NCI-H1694 (cell line): ENCODE results near the gene ENKUR.
A peak's percentile ranks its signal among the peaks of the same experiment; 100 is the strongest.

Experiments
- DNase-seq: peaks from one replicate; lab custom pipeline; 2025; lab: John Stamatoyannopoulos, UW

Gene ENKUR

GRCh38 chr10:25015828-25016375, at the start of gene ENKUR:
TSS of gene ENKUR (minus strand) at chr10:25016158. CDS start at chr10:25015936, 222 bp downstream.
- DNase-seq: peak; percentile 66

- no peak for DNase-seq
Observed at GRCh38 chr10:25064401-25064800, 48.4 kb upstream of the ENKUR start.

DNA sequence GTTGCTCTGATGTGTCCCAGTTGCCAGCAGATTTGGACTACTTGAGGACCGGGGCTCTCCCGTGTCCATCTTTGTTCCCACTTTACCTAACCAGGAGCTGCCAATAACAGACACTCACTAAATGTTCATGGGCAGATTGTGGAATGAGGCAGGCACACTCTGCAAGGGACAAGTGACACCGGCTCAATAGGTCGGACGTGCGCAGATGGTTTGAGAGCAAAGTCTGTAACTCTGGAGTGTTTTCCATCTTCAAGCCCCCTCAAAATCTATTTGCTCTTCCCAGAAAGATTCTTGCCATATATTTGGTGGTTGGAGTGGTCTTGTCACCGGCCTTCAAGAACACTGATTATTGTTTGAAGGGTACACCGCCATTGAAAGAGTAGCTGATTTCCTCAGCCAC, 47.7 kb upstream of the ENKUR start:
- DNase-seq: no peak

DNA sequence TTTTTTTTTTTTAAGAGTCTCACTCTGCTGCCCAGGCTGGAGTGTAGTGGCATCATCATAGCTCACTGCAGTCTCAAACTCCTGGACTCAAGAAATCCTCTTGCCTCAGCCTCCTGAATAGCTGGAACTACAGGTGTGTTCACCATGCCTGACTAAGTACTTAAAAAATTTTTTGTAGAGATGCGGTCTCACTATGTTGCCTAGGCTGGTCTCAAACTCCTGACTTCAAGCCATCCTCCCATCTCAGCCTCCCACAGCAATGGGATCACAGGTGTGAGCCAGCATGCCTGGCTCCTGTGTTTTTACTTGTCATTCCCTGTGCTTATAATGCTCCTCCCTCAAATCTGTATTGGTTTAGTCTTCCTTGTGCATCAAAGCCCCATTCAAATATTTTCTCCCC, 47.2 kb upstream of the ENKUR start:
- DNase-seq: no peak

DNA sequence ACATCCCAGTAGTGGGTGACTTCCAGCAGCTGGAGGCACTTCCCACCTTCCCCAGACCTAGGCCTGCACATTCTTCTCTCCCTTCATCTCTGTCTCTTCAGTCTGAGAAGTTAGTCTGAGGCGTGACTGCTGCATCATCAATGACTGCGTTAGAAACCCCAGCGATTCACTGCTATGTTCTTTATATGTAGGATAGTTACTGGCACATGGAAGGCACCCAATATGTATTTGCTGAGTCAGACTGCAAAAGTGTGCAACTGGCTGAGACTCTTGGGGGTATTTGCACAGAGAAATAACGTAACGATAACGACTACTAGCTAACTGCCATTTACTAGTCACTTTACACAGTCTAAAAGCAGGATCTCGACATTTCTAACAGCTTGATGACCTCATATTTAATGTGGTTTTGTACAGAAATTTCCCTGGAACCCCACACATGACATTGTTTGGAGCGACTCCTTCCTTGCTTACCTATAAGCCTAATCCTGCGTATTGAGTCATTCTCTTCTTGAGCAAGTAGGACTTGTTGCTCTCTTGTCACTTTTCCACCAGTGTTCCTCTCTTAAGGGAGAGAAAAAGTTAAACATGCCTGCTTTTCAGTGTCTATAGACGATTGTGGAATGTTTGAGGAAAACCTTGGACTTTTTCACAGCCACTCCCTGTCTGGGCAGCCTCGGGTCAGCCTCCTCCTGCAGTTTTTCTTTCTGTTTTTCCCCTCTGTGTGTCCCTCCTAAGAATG, 45.9 kb upstream of the ENKUR start:
- DNase-seq: no peak

DNA sequence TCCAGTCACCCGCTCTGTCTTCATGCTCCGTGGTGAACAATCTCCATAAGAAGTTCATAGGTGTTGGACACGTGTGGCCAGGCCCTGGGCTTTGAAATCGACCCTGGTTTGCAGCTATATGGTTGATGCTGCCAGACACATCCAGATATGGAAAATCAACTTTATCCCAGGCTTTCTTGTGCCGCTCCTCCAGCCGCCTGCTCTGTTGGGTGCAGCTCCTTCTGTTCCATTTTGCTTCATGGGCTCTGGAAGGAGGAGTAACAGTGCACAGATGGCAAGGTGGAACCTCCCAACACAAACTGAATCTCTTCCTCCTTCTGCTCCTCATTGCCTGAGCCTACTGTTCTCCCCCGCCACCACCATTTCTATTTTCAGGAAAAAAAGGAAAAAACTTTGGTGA, 45.2 kb upstream of the ENKUR start:
- DNase-seq: no peak

DNA sequence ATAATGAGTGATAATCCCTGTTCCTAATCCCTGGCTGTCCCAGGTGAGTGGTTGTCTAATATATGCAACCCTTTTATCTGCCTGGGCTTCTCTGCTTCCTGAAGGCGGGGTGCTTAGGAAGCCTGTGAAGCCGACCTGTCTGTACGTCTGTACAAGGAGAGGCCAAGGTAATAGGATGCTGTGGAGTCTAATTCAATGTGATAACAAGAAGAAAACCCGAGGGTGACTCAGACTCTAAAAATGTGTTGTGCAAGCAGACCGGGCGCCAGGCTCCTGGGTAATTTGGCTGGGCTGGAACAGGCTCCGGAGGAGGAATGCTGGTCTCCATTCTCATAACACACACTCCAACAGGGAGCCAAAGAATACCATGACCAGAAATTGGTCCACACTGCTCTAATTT, 44.0 kb upstream of the ENKUR start:
- DNase-seq: no peak

GRCh38 chr10:25057886-25058285, 41.9 kb upstream of the ENKUR start:
- DNase-seq: no peak

DNA sequence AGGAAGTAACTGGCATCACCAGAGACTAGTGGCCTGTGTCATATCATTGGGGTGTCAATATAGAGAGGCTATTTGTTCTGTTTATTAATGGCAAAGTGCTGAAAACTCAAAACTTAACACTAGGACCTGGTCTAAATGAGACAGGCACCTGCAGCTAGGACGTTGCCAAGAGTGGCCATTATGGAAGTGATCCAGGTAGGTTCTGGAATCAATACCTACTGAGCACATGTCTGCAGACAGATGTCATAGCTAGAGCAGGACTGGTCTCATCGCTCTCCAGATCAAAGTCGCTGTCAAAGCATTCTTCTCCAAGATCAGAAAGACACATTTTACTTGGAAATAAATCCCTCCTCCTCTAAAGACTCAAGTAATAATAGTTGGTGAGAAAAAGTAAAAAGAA, 40.8 kb upstream of the ENKUR start:
- no peak for DNase-seq

GRCh38 chr10:25052012-25052411, 36.1 kb upstream of the ENKUR start:
- no peak for DNase-seq

DNA sequence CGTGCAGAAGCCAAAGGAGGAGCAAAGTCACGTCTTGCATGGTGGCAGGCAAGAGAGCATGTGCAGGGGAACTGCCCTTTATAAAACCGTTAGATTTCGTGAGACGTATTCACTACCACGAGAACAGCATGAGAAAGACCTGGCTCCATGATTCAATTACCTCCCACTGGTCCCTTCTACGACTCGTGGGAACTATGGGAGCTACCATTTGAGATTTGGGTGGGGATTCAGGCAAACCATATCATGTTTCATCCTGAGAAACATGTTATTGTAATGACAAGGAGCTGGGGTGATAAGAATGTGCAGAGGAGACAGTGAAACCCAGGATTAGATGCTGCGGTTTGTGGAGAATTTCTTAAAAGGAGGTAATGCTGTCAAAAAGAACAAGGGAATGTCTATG, 34.4 kb upstream of the ENKUR start:
- no peak for DNase-seq

GRCh38 chr10:25049966-25050365, 34.0 kb upstream of the ENKUR start:
- DNase-seq: no peak

DNA sequence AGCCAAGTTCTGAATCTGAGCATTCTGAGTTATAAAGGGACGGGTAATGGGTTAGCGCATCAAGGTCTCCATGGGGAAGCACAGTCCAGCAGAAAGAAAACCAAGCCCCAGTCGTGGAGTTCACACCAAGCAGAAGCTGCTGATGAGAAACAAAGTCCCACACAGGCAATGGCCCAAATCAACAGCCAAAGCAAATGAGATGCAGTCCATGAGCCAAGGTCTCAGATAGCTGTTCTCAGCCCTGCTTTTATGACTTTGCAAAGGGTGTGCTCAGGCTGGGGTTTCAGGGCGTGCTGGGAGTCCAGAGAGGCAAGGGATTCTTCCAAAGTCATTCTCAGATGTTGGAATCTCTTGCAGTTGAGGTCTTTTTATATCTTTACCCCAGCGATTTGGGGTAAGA, 32.5 kb upstream of the ENKUR start:
- no peak for DNase-seq

DNA sequence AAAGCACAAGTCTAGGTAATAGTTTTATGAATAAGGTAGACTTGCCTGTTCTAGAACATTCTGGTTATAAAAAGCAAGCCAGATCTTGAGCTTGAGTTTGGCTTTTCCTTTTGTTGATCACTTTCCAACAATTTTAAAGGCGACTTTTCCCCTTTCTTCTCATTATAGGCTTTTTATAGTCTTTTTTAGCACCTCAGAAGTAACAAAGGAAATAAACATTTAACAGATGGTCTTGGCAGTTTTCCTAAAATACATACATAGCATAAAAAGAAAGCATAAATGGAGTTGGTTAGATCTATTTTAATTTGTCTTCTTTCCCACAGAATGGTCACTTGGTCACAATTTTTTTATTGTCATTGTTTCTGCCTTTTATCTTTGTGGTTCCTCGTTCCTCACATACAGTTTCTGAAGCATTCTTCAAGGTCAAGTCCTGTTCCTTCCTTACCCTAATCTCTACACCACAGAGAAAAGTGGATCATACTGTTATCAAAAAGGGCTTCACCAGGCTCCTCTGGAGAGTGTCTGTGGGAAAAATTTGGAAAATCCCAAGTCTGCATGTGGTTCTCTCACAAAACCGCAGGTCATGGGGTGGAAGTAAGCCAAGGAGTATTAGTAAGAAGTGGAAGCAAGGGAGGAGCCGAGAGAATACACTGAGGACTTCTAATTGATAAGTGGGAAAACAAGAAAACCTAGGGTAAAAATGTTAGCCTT, 31.8 kb upstream of the ENKUR start:
- DNase-seq: no peak

GRCh38 chr10:25047088-25047487, 31.1 kb upstream of the ENKUR start:
- DNase-seq: no peak

DNA sequence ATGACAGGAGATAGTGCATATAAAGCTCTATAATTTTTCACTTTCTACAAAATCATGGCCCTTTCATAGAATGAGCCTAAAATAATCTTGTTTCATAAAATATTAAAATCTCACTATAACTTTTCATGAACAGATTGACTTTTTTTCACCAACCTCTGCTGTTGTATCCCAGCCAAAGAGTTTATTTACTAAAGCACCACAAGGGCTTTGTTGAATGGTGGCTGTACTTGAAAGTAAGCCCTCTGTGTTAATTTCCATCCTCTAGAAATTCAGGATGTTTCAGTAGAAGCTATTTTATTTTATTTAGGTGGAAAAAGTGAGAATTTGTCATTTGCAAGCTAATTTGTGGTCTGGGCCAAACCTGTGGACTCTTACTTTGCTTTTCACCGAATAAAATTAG, 30.7 kb upstream of the ENKUR start:
- no peak for DNase-seq

DNA sequence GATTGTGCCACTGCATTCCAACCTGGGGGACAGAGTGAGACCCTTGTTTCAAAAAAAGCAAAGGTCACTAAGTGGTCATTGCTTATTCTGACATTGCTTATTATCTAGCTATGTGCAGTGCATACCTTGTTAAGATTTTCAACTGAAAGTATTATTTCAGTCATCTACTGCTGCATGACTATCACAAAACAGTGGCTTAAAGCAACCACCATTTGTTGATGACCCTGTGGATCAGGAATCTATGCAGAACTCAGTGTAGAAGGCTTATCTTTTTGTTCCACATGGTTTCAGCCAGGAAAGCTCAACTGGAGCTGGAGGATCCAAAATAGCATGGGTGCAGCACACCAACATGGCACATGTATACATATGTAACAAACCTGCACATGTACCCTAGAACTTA, 23.6 kb upstream of the ENKUR start:
- no peak for DNase-seq

DNA sequence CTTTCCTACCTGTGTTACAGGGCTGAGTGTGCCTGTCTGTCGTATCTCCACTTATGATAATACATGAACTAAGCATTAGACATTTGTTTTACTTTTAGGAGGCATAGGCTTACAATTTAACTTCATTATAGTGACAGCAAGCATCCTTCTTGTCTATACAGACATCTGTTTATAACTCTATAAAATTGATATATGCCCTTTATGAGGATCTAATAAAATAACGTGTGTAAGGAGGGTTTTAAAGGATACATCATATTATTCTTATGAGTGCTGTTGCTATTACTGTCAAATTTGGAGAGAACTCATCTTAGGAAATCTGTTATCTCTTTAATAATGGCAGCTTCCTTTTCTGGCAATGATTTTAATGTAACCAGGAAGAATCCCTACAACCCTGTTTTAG, 22.4 kb upstream of the ENKUR start:
- no peak for DNase-seq

DNA sequence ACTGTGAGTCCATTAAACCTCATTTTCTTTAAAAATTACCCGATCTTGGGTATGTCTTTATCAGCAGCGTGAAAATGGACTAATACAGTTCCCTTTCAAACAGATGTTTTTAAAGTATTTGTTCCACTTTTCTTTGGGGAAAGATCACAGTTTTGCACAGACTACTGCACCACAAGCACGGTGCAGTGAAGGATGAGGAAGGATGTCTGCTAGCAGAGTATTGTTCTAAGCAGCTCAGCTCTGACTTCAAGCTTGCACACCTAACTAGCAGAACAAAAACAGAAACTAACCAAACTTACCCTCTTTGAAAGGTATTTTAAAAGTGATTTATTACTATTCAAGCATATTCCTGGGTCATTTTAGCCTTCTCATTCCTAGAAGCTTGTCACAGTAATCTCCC, 20.4 kb upstream of the ENKUR start:
- no peak for DNase-seq

DNA sequence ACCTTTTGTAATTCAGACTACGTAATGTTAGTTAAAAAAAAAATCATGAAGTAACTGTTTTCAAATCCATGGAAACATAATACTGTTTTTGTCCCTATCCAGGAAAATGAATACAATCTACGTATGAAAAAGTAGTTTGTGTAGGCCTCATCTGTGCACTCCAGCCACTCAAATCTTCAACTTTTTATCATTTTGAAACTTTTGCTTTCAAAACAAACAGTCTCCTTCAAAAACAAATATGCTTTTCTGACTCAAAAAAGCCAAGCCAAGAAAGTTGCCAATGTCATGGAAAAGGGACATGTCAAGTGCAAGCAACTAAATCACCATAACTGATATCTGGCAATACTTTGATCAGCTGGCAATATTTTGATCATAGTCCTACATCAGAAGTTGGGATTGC, 13.6 kb upstream of the ENKUR start:
- no peak for DNase-seq

GRCh38 chr10:25028711-25029110, 12.8 kb upstream of the ENKUR start:
- no peak for DNase-seq

GRCh38 chr10:25026463-25026862, 10.5 kb upstream of the ENKUR start:
- no peak for DNase-seq

DNA sequence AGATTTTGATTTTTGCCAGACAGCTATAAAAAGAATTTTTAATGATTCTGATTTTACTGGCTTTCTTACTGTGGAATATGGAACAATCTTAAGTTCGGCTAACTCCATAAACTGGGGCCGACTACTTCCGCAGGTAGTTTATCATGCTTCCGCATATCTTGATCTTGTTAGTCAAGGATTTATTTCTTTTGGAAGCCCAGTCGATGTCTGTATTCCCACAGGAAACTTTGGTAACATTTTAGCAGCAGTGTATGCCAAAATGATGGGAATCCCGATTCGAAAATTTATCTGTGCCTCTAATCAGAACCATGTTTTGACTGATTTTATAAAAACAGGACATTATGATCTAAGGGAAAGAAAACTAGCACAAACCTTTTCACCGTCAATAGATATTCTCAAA, 8.6 kb upstream of the ENKUR start:
- no peak for DNase-seq

DNA sequence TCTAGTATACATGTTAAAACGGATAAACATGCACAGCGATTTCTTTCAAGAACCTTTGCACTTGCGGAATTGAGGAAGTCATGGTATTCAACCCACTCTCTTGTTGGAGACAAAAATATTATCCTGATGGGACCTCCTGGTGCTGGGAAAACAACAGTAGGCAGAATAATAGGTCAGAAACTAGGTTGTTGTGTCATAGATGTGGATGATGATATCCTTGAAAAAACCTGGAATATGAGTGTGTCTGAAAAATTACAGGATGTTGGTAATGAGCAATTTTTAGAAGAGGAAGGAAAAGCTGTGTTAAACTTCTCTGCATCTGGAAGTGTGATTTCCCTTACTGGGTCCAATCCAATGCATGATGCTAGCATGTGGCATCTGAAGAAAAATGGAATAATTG, 7.3 kb upstream of the ENKUR start:
- no peak for DNase-seq
